GM10266 (cell line): Measurements from ENCODE around the gene TIFAB.
A peak's percentile ranks its signal among the peaks of the same experiment; 100 is the strongest.

ENCODE experiments used
- DNase-seq: peaks from one replicate; pipeline ENCODE4 v3.0.0; 2012; ENCODE audit errors: extremely low spot score
- TF ChIP-seq, protein P1 (sequence below): IDR thresholded peaks from 2 replicates; pipeline ENCODE4 v1.5.1; 2012; ENCODE audit warnings: mild to moderate bottlenecking, low read depth; ENCODE audit not compliant: control insufficient read depth, insufficient read depth; ENCODE audit errors: missing control alignments

Gene TIFAB

DNA sequence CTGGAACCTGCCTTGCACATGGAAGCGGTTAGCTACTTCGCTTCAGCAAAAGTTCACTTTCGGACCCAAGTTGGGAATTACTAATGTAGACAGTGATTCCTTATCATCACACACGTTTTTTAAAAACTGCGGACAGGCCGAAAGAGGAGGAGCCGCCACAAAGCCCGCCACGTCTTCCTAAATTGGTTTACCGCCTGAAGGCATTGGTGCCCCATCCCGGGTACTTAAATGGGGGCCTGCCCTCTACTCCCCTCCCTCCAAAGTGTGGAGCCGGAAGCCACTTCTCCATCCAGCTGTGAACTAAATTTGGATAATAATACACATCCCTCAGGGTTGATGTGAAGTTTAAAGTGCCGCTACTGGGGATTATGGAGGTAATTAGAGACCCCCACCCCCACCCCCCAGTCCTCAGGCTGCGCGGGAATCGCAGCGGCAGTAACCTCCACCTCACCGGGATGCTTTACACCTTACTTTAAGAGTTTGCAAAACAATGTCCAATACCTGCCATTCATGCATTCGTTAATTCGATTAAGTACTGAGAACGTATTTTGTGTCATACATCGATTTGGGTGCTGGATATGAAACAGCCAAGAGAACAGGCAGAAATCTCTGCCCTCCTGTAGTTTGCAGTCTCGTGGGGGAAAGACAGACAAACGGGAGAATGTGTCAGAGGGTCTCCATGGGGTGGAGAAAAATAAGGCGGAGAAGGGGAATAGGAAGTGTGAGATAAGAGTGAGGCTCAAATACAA is 52.2 kb downstream of the TIFAB start:
- DNase-seq: no peak
- TF ChIP-seq, protein P1, sequence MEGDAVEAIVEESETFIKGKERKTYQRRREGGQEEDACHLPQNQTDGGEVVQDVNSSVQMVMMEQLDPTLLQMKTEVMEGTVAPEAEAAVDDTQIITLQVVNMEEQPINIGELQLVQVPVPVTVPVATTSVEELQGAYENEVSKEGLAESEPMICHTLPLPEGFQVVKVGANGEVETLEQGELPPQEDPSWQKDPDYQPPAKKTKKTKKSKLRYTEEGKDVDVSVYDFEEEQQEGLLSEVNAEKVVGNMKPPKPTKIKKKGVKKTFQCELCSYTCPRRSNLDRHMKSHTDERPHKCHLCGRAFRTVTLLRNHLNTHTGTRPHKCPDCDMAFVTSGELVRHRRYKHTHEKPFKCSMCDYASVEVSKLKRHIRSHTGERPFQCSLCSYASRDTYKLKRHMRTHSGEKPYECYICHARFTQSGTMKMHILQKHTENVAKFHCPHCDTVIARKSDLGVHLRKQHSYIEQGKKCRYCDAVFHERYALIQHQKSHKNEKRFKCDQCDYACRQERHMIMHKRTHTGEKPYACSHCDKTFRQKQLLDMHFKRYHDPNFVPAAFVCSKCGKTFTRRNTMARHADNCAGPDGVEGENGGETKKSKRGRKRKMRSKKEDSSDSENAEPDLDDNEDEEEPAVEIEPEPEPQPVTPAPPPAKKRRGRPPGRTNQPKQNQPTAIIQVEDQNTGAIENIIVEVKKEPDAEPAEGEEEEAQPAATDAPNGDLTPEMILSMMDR: no peak

DNA sequence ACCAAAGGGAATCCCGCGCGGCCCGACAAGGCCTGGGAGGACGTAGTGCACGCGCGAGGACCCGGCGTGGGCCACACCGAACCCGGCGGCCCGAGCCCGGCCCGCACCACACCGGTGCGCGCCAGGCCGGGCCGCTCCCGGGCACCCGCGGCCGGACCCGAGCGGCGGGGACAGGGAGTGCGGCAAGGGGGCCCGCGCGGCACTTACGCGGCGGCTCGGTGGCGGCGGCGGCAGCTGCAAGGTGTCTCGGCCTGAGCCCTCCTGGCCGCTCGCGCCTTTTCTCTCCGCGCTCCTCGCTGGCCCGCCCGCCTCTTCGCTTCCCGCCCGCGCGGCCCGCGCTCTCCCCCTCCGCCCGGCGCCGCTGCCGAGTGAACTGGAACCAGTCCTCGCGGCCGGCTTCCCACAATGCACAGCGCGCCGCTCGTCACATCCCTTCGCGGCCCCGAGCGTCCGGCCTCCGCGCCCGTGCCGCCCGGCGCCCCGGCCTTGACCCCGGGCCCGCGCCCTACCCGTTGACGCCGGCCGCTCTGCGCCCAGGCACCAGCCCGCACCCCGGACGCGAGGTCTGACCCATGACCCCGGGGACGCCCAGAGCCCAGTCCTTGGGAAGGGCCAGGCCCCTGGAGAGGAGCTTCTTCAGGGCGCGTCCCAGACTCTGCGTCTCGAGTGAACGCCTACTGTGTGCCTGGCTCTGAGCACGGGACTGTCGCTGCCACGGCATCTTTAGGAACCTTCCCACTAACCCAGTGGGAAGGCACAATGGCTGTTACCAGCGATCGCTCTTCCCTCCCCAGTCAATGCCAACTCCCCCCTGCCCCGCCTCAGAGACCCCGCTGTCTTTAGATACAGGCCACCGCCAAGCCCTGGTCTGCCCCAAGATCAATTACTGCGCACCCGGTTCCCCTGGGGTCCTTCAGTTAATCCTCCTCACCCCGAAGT is 53.0 kb downstream of the TIFAB start, which contains the start of gene MACROH2A1:
TSS of gene MACROH2A1 (minus strand) at position 377 of the 939 bp plus-strand sequence. CDS start 10,138 bp downstream, outside the sequence.
- TF ChIP-seq, protein P1: no peak
- peak; percentile 95 for DNase-seq

DNA sequence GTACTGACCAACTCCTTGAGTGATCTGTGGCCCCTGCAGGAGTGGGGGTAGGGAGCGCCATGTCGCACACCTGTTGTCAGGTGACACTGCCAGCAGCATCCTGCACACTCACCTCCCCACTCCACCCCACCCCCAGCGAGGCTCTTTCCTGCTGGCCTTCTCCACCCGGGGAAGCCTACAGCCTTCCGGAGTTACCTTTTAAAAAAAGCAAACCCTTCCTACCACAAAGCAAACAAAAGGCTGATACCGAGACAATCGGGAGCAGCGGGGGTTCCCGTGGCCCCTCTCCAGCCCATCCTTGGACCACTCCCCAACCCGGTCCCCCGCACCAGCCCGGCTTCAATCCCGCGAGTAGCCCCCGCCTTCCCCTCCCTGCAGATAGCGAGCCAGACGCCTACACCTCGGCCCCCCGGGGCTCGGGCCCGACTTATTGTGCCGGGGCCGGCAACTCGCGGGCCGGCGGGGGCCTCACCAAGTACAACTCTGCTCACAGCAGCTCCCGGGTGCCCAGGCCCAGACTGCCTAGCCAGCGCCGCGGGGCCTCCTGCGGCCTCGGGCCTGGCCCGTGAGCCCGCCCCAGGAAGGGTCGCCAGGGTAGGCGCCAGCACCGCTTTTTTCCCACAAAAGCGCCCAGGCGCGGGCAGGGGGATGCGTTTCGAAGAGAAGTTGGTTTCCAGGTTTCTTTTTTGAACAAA is 53.8 kb downstream of the TIFAB start:
- peak; percentile 54 for DNase-seq
- TF ChIP-seq, protein P1: no peak
